GM21367 (cell line): ENCODE data around the gene MERTK.
"Not testable (repeated sequence)": the region's sequence is repeated elsewhere in the genome, so short reads cannot be mapped to it uniquely, and the experiment has no call there.

ENCODE experiments used
- ATAC-seq: cut with Tn5 transposase; IDR thresholded peaks from one replicate; pipeline ENCODE4 v1.9.1; 2021; ENCODE audit not compliant: unreplicated experiment

MERTK gene

GRCh38 chr2:111945444-111946293 lies 47.3 kb downstream of the MERTK start:
- no peak for ATAC-seq

- no peak for ATAC-seq
Measured at GRCh38 chr2:111946294-111947114, 48.1 kb downstream of the MERTK start.

DNA sequence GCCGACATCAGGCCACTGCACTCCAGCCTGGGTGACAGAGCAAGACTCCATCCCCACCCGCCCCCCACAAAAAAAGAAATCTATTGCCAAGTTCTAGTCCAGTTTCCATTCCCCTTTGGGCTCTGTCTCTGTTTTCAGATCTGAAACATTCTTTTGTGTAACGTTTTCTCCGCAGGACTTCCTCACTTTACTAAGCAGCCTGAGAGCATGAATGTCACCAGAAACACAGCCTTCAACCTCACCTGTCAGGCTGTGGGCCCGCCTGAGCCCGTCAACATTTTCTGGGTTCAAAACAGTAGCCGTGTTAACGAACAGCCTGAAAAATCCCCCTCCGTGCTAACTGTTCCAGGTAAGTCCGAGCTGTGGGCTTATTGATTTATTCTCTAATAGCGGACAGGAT lies 48.8 kb downstream of the MERTK start:
- no peak for ATAC-seq

- ATAC-seq: no peak
Measured at GRCh38 chr2:111948832-111949231, 50.4 kb downstream of the MERTK start.

- no peak for ATAC-seq
Measured at GRCh38 chr2:111950236-111950635, 51.8 kb downstream of the MERTK start.

DNA sequence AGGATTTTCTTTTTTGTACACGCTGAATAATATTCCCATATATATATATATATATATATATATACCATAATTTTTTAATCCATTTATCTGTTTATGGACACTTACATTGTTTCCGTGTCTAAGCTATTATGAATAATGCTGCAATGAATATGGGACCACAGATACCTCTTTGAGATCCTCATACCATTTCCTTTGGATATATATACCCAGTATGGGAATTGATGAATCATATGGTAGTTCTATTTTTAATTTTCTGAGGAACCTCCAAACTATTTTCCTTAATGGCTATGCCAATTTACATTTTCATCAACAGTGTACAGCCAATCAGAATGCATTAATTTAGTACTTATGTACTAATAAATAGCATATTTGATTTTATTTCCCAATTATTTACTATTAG lies 53.1 kb downstream of the MERTK start:
- ATAC-seq: no peak

- ATAC-seq: no peak
Measured at GRCh38 chr2:111952871-111953452, 54.6 kb downstream of the MERTK start.

DNA sequence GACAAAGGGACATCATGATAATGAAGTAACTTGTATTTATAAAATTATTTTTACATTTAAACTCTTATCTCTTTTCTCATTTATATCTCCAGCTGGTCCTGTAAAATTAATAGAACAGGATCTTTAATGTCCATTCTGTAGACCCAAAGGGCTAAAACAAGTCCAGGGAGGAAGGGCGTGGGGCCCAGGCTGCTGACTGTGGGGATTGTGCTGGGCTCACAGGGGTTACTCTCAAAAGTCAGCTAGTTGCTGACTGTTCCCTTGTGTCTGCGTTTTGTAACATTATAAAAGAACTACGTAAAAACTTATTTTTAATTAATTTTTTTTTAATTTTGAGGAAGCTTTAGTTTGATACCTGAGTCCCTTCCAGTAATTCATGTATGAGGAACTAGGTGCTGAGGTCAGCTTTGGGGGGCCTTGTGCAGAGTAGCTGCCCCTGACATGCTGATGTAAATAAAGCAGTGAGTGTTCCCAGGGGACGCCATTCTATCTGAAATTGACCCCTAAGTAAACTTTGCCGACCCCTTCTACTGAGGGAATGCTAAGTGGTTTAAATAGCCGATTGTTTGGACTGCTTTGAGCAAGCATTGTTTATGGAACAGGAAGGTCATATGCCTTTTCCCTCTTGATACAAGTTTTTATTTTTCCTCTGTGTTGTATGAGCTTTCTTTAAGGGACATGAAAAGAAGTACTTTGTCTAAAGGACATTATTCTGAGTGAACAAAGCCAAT lies 56.4 kb downstream of the MERTK start:
- ATAC-seq: no peak

GRCh38 chr2:111957872-111958354 lies 59.5 kb downstream of the MERTK start:
- no peak for ATAC-seq

GRCh38 chr2:111958901-111959300 lies 60.5 kb downstream of the MERTK start:
- no peak for ATAC-seq

- no peak for ATAC-seq
Measured at GRCh38 chr2:111961663-111962062, 63.3 kb downstream of the MERTK start.

DNA sequence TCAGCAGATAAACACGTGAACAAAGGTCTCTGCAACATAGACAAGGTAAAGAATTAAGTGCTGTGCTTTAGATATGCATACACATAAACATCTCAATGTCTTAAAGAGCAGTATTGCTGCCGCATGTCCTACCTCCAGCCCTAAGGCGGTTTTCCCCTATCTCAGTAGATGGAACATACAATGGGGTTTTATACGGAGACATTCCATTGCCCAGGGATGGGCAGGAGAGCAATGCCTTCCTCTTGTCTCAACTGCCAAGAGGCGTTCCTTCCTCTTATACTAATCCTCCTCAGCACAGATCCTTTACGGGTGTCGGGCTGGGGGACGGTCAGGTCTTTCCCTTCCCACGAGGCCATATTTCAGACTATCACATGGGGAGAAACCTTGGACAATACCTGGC lies 64.7 kb downstream of the MERTK start:
- not testable (repeated sequence) for ATAC-seq

GRCh38 chr2:111963508-111963907 lies 65.1 kb downstream of the MERTK start:
- not testable (repeated sequence) for ATAC-seq

DNA sequence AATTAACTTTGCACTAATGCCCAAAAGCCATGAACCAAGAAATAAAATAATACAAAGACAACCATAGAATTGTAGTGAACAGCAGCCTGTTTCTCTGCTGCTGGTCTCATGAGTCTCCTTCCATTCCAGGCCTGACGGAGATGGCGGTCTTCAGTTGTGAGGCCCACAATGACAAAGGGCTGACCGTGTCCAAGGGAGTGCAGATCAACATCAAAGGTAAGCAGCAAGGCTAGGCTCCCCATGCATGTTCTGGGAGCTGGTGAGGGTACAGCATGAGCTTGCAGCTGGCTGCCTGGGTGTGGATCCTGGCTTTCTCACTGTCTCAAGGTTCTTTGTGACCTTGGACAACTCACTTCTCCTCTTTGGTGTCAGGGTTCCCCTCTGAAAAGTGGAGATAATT lies 66.7 kb downstream of the MERTK start:
- no peak for ATAC-seq

GRCh38 chr2:111966241-111966640 lies 67.8 kb downstream of the MERTK start:
- no peak for ATAC-seq

DNA sequence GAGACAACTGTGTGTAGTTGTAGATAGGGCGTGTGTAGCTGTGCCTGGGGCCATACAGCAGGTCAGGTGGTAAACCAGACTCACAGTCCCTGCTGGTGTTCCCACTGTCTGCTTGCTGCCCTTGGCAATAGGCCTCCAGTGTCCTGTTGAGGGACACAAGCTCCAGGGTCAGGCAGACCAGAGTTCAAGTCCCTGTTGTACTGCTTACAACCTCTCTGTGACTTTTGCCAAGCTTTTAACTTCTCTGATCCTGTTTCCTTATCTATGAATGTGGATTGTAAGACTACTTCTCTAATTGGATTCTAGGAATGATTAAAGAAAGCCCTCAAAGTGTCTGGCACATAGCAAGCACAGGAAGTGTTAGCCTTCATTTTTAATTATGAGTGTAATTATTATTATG lies 68.6 kb downstream of the MERTK start:
- ATAC-seq: no peak

- no peak for ATAC-seq
Measured at GRCh38 chr2:111970453-111970852, 72.0 kb downstream of the MERTK start.

GRCh38 chr2:111972955-111973565 lies 74.7 kb downstream of the MERTK start:
- ATAC-seq: no peak

- ATAC-seq: no peak
Measured at GRCh38 chr2:111973701-111974100, 75.3 kb downstream of the MERTK start.

- ATAC-seq: no peak
Measured at GRCh38 chr2:111975053-111975552, 76.7 kb downstream of the MERTK start.
